IMR-90 (cell line): Measurements from ENCODE around the gene MAP2K6. TPM values are rescaled to one million over a fixed set of nuclear protein-coding genes. Genes with fewer than 3 reads are reported as not detected.

ENCODE experiments used
- ATAC-seq: fragments of 200-7000 bp; cut with Tn5 transposase; 2 replicates; pipeline ENCODE4 v1.9.1; 2020; ENCODE audit warnings: low read depth, mild to moderate bottlenecking, moderate library complexity
- BruUV-seq: library from RNA; stranded (reverse); fragments of 400-500 nt; replicated peaks from 2 replicates; lab custom pipeline; 2021; lab: Mats Ljungman, UMichigan
- CTCF ChIA-PET: fragments of 300-600 bp; formaldehyde crosslinking; extraction: SDS; loops from one replicate; lab custom pipeline; 2021; ENCODE audit warnings: antibody characterized with exemption; lab: Yijun Ruan, JAX
- POLR2A ChIA-PET: fragments of 300-600 bp; sonication (Branson Sonifier 250); formaldehyde crosslinking; loops from one replicate; lab custom pipeline; 2022; ENCODE audit warnings: antibody characterized with exemption; ENCODE audit not compliant: unreplicated experiment; lab: Charles Lee
- DNase-seq: peaks from one replicate; pipeline ENCODE4 v3.0.0; 2013
- H2AFZ ChIP-seq: replicated peaks from 2 replicates; pipeline ENCODE3; 2013; ENCODE audit warnings: low read length, mild to moderate bottlenecking; ENCODE audit not compliant: poor library complexity
- H2AK5ac ChIP-seq: 2 replicates; pipeline ENCODE4 v1.6.1; 2013; ENCODE audit warnings: low read depth, low read length, inconsistent platforms
- H2AK9ac ChIP-seq: replicated peaks from 2 replicates; pipeline ENCODE3; 2013; ENCODE audit warnings: mild to moderate bottlenecking, low read depth, low read length, moderate library complexity; ENCODE audit not compliant: poor library complexity
- H2BK120ac ChIP-seq: 2 replicates; pipeline ENCODE4 v1.6.1; 2013; ENCODE audit warnings: low read depth, low read length, inconsistent platforms
- H2BK15ac ChIP-seq: 3 replicates; pipeline ENCODE4 v1.6.1; 2013; ENCODE audit warnings: low read depth, low read length, inconsistent platforms
- H2BK20ac ChIP-seq: 2 replicates; pipeline ENCODE4 v1.6.1; 2013; ENCODE audit warnings: low read depth, mild to moderate bottlenecking, inconsistent platforms, low read length, moderate library complexity
- H2BK5ac ChIP-seq: 2 replicates; pipeline ENCODE4 v1.6.1; 2013; ENCODE audit warnings: mild to moderate bottlenecking, low read depth, low read length, inconsistent platforms; ENCODE audit not compliant: poor library complexity, severe bottlenecking
- H3K14ac ChIP-seq: replicated peaks from 2 replicates; pipeline ENCODE4 v1.6.1; 2013; ENCODE audit warnings: low read depth, low read length, inconsistent platforms
- H3K18ac ChIP-seq: 2 replicates; pipeline ENCODE4 v1.6.1; 2013; ENCODE audit warnings: low read depth, low read length, control low read depth
- H3K23ac ChIP-seq: 2 replicates; pipeline ENCODE4 v1.6.1; 2013; ENCODE audit warnings: low read depth, low read length, inconsistent platforms
- H3K27ac ChIP-seq: 2 replicates; pipeline ENCODE4 v1.5.1; 2013; ENCODE audit warnings: mild to moderate bottlenecking, control low read depth, low read length; ENCODE audit not compliant: insufficient read depth
- H3K27me3 ChIP-seq: 2 replicates; pipeline ENCODE4 v1.6.1; 2013; ENCODE audit warnings: low read length; ENCODE audit not compliant: control insufficient read depth, insufficient read depth
- H3K36me3 ChIP-seq: 2 replicates; pipeline ENCODE4 v1.6.1; 2013; ENCODE audit warnings: low read length, mixed read lengths; ENCODE audit not compliant: control insufficient read depth, insufficient read depth
- H3K4ac ChIP-seq: 2 replicates; pipeline ENCODE4 v1.6.1; 2013; ENCODE audit warnings: low read depth, low read length, inconsistent platforms
- H3K4me1 ChIP-seq: 2 replicates; pipeline ENCODE4 v1.6.1; 2013; ENCODE audit warnings: low read length, mixed read lengths; ENCODE audit not compliant: control insufficient read depth, insufficient read depth
- H3K4me2 ChIP-seq: 2 replicates; pipeline ENCODE4 v1.6.1; 2013; ENCODE audit warnings: low read depth, mild to moderate bottlenecking, control low read depth, low read length, moderate library complexity
- H3K4me3 ChIP-seq: 2 replicates; pipeline ENCODE4 v1.5.1; 2013; ENCODE audit warnings: low read depth, mild to moderate bottlenecking, control low read depth, low read length, moderate library complexity; ENCODE audit not compliant: insufficient read depth
- H3K56ac ChIP-seq: 2 replicates; pipeline ENCODE4 v1.6.1; 2013; ENCODE audit warnings: low read length, inconsistent platforms; ENCODE audit not compliant: insufficient read depth; ENCODE audit errors: extremely low read depth
- H3K79me1 ChIP-seq, 2 experiments: 2 replicates each; pipeline ENCODE4 v1.6.1; 2013; ENCODE audit warnings: low read length in 2 of 2, inconsistent platforms in 1 of 2, low read depth in 1 of 2
- H3K9ac ChIP-seq: 2 replicates; pipeline ENCODE4 v1.6.1; 2013; ENCODE audit warnings: low read depth, low read length, control low read depth
- H3K9me1 ChIP-seq: 2 replicates; pipeline ENCODE4 v1.6.1; 2013; ENCODE audit warnings: low read length, inconsistent platforms; ENCODE audit not compliant: insufficient read depth
- H3K9me3 ChIP-seq: 2 replicates; pipeline ENCODE4 v1.6.1; 2013; ENCODE audit warnings: low read length; ENCODE audit not compliant: control insufficient read depth, insufficient read depth
- H4K20me1 ChIP-seq: 2 replicates; pipeline ENCODE4 v1.6.1; 2013; ENCODE audit warnings: low read length, inconsistent platforms; ENCODE audit not compliant: insufficient read depth
- H4K5ac ChIP-seq: 2 replicates; pipeline ENCODE4 v1.6.1; 2013; ENCODE audit warnings: mild to moderate bottlenecking, low read depth, low read length, control low read depth
- H4K8ac ChIP-seq, 2 experiments: 2 replicates each; pipeline ENCODE4 v1.6.1; 2013; ENCODE audit warnings: low read depth in 2 of 2, low read length in 2 of 2, control low read depth in 1 of 2, inconsistent platforms in 1 of 2
- H4K91ac ChIP-seq: 2 replicates; pipeline ENCODE4 v1.6.1; 2013; ENCODE audit warnings: low read depth, low read length, inconsistent platforms; ENCODE audit not compliant: insufficient read depth
- BHLHE40 ChIP-seq: fragments of 150-350 bp; IDR thresholded peaks from 2 replicates; pipeline ENCODE4 v1.6.1; 2016; ENCODE audit warnings: mild to moderate bottlenecking, low read depth, low read length
- CTCF ChIP-seq: conservative IDR thresholded peaks from 2 replicates; pipeline ENCODE4 v1.5.1; 2012; ENCODE audit warnings: mild to moderate bottlenecking, low read depth, low read length, improper control_type of control experiment
- ELK1 ChIP-seq: fragments of 150-350 bp; IDR thresholded peaks from 2 replicates; pipeline ENCODE4 v1.6.1; 2016; ENCODE audit warnings: low read depth, mild to moderate bottlenecking, low read length, moderate library complexity, borderline replicate concordance
- FOS ChIP-seq: fragments of 150-350 bp; IDR thresholded peaks from 2 replicates; pipeline ENCODE4 v1.6.1; 2016; ENCODE audit warnings: low read depth, low read length
- MAZ ChIP-seq: IDR thresholded peaks from 2 replicates; pipeline ENCODE4 v1.6.1; 2012; ENCODE audit warnings: low read depth, mild to moderate bottlenecking, low read length, improper control_type of control experiment, moderate library complexity, borderline replicate concordance
- MXI1 ChIP-seq: IDR thresholded peaks from 2 replicates; pipeline ENCODE4 v1.6.1; 2012; ENCODE audit warnings: low read depth, mild to moderate bottlenecking, low read length, moderate library complexity, borderline replicate concordance
- RAD21 ChIP-seq: IDR thresholded peaks from 2 replicates; pipeline ENCODE4 v1.6.1; 2012; ENCODE audit warnings: low read length, improper control_type of control experiment
- WGBS, 2 experiments: methylation state at CpG; one replicate each; pipeline versions ENCODE4 v1.1.5 to v1.1.7; 2013; ENCODE audit warnings: missing lambda C conversion rate in 2 of 2; ENCODE audit not compliant: insufficient read length in 1 of 2; ENCODE audit errors: extremely low coverage in 2 of 2; 5-methylcytosine and 5-hydroxymethylcytosine counted together
- dilution Hi-C: fragments of 300-500 bp; cut with HindIII; formaldehyde crosslinking; loops from one replicate; pipeline ENCODE4 v1.14.3; 2018; ENCODE audit warnings: low sequenced_read_pairs; ENCODE audit not compliant: unreplicated experiment
- in situ Hi-C: fragments of 300-500 bp; cut with MboI; formaldehyde crosslinking; loops from 3 replicates; pipeline ENCODE4 v1.14.3; 2019; ENCODE audit warnings: low sequenced_read_pairs, inconsistent platforms, mixed read lengths
- intact Hi-C: fragments of 100-400 bp; cut with micrococcal nuclease; formaldehyde crosslinking; loops from 2 replicates; pipeline ENCODE4 v1.10.0; 2022
- polyA plus RNA-seq, 3 experiments: library from polyadenylated mRNA; depleted of rRNA; stranded (reverse); fragments of >200 nt; gene quantifications; 2 replicates each; pipeline ENCODE4 v1.2.3, GENCODE V29; 2012; ENCODE audit warnings: low replicate concordance in 1 of 3
- total RNA-seq: library from RNA; depleted of rRNA; stranded (reverse); fragments of >200 nt; gene quantifications from 2 replicates; pipeline ENCODE4 v1.2.3, GENCODE V29; 2012

Gene MAP2K6
- total and polyA plus RNA-seq, 2 of the 4 experiments (the other 2 are of a cell fraction): 2.4 to 5.7 TPM

- TF ChIP-seq BHLHE40 (no peak), MXI1 (no peak), FOS (no peak), MAZ (no peak), ELK1 (no peak), CTCF (no peak), RAD21 (no peak)
- no peak overlapping the region for H2AFZ ChIP-seq
- peak overlapping the region; percentile 98 for H2BK15ac ChIP-seq
- peak overlapping the region; percentile 99 for H3K18ac ChIP-seq
- peaks cover 10% of the 10 kb centered on the region for H3K4me1 ChIP-seq
- H3K56ac ChIP-seq: peak overlapping the region; percentile 50; the same call in 1 of the 2 replicates
- H3K27me3 ChIP-seq: no peaks in the 10 kb centered on the region
- H3K14ac ChIP-seq: peak overlapping the region; percentile 84
- 100% methylated on average over 1 of the region's 2 CpGs; no CpG with 5 or more reads in 1 of the 2 experiments for WGBS, 2 experiments
- no peaks in the 10 kb centered on the region for H3K79me1 ChIP-seq
- no peak overlapping the region for H3K9ac ChIP-seq
- H2BK5ac ChIP-seq: peak overlapping the region; percentile 99
- H3K27ac ChIP-seq: peak overlapping the region; percentile 98
- H2AK9ac ChIP-seq: no peak overlapping the region
- DNase-seq: no peak
- CTCF ChIA-PET: interaction anchor here (1.5 to 1.8 kb wide), 2 partner anchors 14 to 68 kb away, joined by 7 read pairs; no protein-coding TSS in a partner anchor
- BruUV-seq: no TSS peak
- H3K4me2 ChIP-seq: no peak overlapping the region
- dilution Hi-C loops: no loop called here
- H4K5ac ChIP-seq: peak overlapping the region; percentile 99
- POLR2A ChIA-PET: no interaction called here
- H2AK5ac ChIP-seq: peak overlapping the region; percentile 91
- H4K20me1 ChIP-seq: no peaks in the 10 kb centered on the region
- intact Hi-C loops: no loop called here
- in situ Hi-C loops: no loop called here
- peak overlapping the region; percentile 99 for H2BK120ac ChIP-seq
- ATAC-seq: no peak
- peak overlapping the region; percentile 36; the same call in 1 of the 2 replicates for H3K23ac ChIP-seq
- H3K36me3 ChIP-seq: no peaks in the 10 kb centered on the region
- peak overlapping the region; percentile 99 for H2BK20ac ChIP-seq
- H3K9me3 ChIP-seq: no peaks in the 10 kb centered on the region
- H3K4ac ChIP-seq: peak overlapping the region; percentile 91
- no peak overlapping the region for H3K4me3 ChIP-seq
- H4K8ac ChIP-seq: peak overlapping the region; percentile 26 to 97
- H4K91ac ChIP-seq: peak overlapping the region; percentile 84
- peaks cover 7% of the 10 kb centered on the region for H3K9me1 ChIP-seq
Measured at GRCh38 chr17:69538795-69539194, 124.3 kb downstream of the MAP2K6 start.
